Brain pericyte (primary cell): ENCODE measurements around the gene EMC10.
"Not testable (repeated sequence)": the region's sequence is repeated elsewhere in the genome, so short reads cannot be mapped to it uniquely, and the experiment has no call there.

Source experiments
- DNase-seq: peaks from one replicate; pipeline ENCODE4 v3.0.0-alpha.2; 2012; ENCODE audit warnings: low read depth, low spot score

Gene EMC10

DNA sequence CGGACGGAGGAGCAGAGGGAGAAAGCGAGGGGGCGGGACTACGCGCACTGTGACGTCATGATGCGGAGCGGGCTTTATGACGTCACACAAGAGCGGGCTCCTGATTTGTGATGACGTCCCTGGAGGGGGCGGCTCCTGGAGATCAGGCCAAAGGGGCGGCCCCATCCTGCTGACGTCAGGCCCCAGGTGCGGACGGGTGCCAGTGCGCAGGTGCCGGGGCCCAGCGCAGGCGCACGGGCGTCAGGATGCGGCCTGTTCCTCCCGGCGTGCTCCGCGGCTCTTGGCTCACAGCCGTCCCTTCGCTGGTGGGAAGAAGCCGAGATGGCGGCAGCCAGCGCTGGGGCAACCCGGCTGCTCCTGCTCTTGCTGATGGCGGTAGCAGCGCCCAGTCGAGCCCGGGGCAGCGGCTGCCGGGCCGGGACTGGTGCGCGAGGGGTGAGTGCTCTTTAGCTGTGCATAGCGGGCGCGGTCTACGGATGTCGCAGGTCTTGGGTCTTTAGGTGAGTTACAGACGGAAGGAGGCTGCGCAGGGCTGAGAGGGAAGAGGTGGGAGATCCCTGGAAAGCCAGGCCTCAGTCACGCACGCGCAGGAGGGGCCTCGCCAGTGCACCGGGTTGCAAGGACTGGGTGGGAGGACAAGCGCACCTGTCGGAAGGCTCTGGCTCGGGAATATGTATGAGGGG lies at the start of gene EMC10, which contains the start of gene GARIN5A:
Gene EMC10, plus strand, starts transcription at position 284 of the 683 bp plus-strand sequence. Its CDS starts 38 bp downstream, at position 322.
Gene GARIN5A, minus strand, starts transcription at position 625 of the 683 bp plus-strand sequence. Its CDS starts 460 bp downstream, at position 165.
- DNase-seq = peak; percentile 86

DNA sequence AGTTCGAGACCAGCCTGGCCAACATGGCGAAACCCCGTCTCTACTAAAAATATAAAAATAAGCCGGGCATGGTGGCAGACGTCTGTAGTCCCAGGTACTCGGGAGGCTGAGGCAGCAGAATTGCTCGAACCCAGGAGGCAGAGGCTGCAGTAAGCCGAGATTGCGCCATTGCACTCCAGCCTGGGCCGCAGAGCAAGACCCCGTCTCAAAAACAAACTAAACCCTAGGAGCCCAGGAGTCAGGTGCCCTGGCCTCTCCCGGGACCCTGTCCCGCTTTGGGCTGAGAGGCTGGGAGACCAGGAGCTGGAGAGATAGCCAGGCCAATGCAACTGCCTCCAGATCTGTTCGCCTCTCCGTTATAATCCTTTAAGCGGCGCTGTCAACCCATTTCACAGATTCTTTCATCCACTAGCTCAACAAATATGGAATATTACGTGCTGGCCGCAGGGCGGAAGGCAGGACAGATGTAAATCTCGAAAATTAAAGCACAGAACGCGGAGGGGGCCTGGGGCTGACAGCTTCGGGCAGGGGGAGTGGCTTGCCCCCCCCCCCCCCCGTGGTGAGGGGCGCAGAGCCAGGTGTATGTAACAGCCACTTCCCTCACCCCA lies 48.9 kb upstream of the EMC10 start:
- DNase-seq = no peak

- DNase-seq = peak; percentile 44
Observed at GRCh38 chr19:50427997-50428425, 48.3 kb upstream of the EMC10 start.

- DNase-seq = no peak
Observed at GRCh38 chr19:50428772-50429463, 47.4 kb upstream of the EMC10 start.

DNA sequence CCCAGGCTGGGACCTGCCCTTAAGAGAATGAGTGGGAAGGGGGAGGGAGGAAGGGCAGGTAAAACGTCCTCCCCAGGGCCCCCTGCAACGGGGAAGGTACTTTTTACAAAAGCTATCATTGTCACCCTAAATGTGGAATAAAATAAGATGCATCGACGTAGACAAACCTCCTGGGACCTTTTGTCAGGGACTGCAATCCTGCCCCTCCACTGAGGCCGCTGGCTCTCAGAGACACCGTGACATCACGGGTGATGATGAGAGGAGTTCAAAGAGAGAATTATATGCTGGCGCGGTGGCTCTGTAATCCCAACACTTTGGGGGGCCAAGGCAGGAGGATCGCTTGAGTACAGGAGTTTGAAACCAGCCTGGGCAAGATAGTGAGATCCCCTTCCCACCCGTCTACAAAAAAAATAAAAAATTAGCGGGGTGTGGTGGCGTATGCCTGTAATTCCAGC lies 45.4 kb upstream of the EMC10 start:
- no peak for DNase-seq

DNA sequence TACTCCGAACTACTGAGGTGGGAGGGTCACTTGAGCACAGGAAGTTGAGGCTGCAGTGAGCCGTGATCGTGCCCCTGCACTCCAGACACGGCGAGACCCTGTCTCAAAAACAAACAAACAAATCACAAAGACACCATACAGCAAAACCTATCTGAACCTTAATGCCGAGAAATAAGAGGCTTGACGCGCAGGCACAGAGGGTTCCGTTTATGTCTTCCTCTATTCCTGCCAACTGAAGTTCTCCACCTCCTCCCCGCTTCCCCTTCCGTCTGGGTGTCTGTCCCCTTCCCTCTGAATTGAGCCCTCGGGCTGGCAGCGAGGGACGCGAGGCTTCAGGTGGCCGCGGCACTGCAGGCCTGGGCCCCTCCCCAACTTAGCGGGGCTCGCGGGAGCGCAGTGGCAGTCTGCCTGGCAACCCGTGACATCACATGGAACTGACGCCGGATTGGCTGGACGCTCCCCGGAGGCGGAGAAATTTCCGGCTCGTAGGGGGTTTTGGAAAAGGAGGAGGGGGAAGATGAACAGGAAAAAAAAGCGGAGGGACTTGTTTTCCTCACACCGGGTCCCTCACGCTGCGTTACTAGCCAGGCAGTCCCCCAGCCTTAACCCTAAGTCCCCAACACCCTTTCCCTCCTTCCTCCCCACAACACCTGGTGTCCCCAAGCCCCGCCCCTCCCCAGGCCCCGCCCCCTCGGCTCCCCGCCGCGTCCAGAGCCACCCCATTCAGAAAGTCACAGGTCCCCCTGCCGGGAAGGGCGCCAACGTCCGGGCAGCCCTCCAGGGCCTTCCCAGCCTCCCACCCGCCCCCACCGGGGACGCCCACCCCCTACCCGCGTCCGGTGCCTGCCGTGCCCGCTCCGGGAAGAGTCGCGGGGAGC lies 44.7 kb upstream of the EMC10 start:
- DNase-seq = peak; percentile 47

DNA sequence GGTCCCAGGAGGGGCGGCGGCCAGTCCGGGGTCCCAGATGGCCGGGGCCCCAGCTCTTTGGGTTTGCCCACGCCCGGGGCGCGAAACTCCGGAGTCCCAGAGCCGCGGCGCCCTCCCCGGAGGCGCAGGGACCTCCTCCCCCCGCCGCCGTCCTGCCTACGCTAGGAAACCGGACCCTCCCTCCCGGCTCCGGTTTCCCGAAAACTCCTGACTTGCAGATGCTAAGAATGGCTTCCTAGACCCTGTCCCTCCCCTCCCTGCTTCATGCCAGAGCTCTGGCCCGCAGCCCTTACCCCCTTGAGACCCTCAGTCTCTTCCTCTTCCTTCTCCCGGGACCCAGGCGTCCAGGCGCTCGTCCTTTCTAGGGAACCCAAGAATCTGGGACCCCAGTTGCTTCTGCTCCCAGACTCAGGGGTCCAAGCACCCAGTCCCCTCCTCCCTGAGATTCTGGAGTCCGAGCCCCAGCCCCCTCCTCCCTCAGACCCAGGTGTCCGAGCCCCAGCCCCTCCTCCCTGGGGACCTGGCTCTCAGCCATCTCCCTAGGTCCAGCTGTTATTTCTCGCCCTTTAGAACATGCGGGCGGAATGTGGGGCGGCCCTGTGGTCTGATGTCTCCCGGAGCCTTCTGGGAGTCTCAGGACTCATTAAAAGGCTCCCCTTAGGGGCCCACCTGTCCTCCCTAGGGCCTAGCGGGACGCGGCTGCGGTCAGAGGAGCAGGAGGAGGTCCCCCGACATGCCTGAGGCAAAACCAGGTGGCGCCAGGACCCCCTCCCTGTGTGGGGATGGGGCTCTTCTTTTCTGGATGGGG lies 43.9 kb upstream of the EMC10 start, which contains the start of gene MYBPC2:
Gene MYBPC2, plus strand, starts transcription at position 672 of the 808 bp plus-strand sequence. Its CDS starts 62 bp downstream, at position 734.
- no peak for DNase-seq

GRCh38 chr19:50433201-50434180 lies 42.8 kb upstream of the EMC10 start:
- no peak for DNase-seq

GRCh38 chr19:50434525-50434924 lies 41.8 kb upstream of the EMC10 start:
- no peak for DNase-seq

DNA sequence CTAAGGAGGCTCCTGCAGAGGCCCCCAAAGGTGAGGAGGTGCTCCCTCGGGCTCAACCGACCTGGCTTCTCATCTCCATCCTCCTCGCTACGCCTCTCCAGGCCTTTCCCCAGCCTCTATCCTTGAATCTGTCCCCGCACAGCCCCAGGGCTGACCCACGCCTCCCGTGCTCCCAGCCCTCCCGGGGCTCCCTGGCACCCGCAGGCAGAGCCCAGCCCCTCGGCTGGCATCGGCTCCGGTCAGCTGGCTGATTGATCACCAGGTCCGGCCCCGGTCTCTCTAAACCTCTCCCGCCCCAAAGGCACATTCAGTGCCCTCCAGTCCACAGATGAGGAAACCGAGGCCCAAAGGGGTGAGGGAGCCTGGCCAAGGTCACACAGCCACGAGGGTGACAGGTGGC lies 41.1 kb upstream of the EMC10 start:
- no peak for DNase-seq

- DNase-seq = no peak
Observed at GRCh38 chr19:50435627-50436026, 40.7 kb upstream of the EMC10 start.

DNA sequence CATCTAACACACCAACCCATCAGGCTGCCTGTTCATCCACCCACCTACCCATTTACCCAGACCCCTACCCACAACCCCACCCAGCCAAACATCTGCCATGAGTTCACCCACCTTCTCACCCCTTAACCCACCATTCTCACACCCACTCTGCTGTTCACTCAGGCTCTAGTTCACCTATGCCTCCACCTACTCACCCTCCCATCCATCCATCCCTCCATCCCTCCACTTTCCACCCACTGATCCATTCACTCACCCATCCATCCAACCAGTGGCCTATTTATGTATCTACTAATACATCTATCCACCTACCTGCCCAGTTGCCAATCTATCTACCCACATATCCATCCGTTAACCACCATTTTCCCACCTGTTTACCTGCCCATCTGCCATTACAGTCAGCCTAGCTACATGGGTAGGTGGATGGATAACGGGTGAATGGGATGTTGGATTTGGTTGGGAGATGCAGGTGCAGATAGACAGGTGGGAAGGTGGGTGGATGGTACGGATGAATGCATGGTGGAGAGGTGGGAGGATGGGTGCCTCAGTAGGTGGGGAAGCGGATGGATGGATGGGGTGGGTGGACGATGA lies 38.4 kb upstream of the EMC10 start:
- DNase-seq = no peak

DNA sequence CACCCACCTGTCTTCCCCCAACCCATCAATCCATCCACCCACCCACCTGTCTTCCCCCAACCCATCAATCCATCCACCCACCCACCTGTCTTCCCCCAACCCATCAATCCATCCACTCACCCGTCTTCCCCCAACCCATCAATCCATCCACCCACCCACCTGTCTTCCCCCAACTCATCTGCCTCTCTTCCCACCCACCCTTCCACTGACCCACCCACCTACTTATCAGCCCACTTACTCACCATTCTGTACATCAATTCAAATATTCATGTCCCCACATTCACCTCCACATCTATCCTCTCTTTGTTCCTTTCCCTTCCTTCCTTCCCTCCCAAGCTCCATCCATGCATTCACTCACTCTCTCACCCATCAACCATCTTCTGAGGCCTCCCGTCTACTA lies 37.2 kb upstream of the EMC10 start:
- DNase-seq = not testable (repeated sequence)

- no peak for DNase-seq
Observed at GRCh38 chr19:50444059-50444458, 32.2 kb upstream of the EMC10 start.

DNA sequence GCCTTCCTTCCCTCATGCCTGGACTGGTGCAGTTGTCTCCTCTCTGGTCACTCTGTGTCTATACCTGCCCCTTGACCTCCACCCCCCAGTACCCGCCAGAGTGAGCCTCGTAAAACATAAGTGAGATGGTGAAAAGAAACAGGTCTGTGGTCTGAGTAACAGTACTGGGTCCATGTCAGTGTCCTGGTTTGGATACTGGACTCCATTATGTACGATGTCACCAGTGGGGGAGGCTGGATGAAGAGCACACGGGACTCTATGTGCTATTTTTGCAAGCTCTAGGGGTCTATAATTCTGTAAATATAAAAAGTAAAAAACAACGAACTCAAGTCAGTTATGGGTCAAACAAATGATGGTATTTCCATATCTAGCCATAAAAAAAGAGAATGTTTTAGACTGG lies 29.3 kb upstream of the EMC10 start:
- no peak for DNase-seq

DNA sequence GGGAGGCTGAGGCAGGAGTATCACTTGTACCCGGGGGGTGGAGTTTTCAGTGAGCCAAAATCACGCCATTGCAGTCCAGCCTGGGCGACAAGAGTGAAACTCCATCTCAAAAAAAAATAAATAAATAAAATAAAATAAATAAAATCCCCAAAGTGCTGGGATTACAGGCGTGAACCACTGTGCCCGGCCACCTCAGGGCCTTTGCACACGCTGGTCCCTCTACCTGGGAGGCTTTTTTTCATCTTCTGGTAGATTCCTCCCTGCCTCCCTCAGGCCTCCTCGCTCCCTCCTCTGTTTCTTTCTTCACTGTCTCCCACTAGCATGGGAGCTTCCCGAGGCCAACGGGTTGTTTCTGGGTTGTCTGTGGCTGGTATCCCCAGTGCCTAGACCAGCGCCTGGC lies 28.6 kb upstream of the EMC10 start:
- no peak for DNase-seq

GRCh38 chr19:50449236-50449899 lies 26.9 kb upstream of the EMC10 start:
- no peak for DNase-seq
